H1 (cell line): ENCODE measurements around the gene POLR2F. TPM values are rescaled to one million over a fixed set of nuclear protein-coding genes. Genes with fewer than 3 reads are reported as not detected.

Source experiments
- ASH2L ChIP-seq: fragments of 200-600, 300-600 bp; sonication (generic); IDR thresholded peaks from one replicate; pipeline ENCODE4 v1.7.1; 2017; ENCODE audit warnings: low read length
- BACH1 ChIP-seq: IDR thresholded peaks from 2 replicates; pipeline ENCODE4 v1.6.1; 2012; ENCODE audit warnings: low read length, improper control_type of control experiment
- BRCA1 ChIP-seq: IDR thresholded peaks from 2 replicates; pipeline ENCODE4 v1.6.1; 2012; ENCODE audit warnings: low read depth, low read length, improper control_type of control experiment
- EZH2 ChIP-seq: fragments of 200-600 bp; sonication (generic); IDR thresholded peaks from 2 replicates; pipeline ENCODE4 v1.7.1; 2012; ENCODE audit warnings: low read depth, mild to moderate bottlenecking, moderate library complexity, low read length, inconsistent platforms; ENCODE audit not compliant: severe bottlenecking
- FOSL1 ChIP-seq: IDR thresholded peaks from 2 replicates; pipeline ENCODE4 v1.6.1; 2011; ENCODE audit warnings: mild to moderate bottlenecking, low read depth, low read length, moderate library complexity; ENCODE audit not compliant: insufficient read depth
- HDAC2 ChIP-seq, 2 experiments: fragments of 300-600 bp in 1 of 2; sonication (generic) in 1 of 2; IDR thresholded peaks; 2 replicates each; pipeline ENCODE4 v1.6.1; 2011 to 2012; ENCODE audit warnings: low read depth in 2 of 2, low read length in 2 of 2, mild to moderate bottlenecking in 2 of 2, moderate library complexity in 2 of 2, borderline replicate concordance in 1 of 2, inconsistent platforms in 1 of 2
- KDM1A ChIP-seq: fragments of 200-600, 300-600 bp; sonication (generic); IDR thresholded peaks from 2 replicates; pipeline ENCODE4 v1.7.1; 2016; ENCODE audit warnings: mild to moderate bottlenecking, low read length, borderline replicate concordance
- KDM4A ChIP-seq: IDR thresholded peaks from one replicate; pipeline ENCODE4 v1.7.1; 2012; ENCODE audit warnings: low read depth, mild to moderate bottlenecking, moderate library complexity, low read length, inconsistent platforms; ENCODE audit not compliant: severe bottlenecking
- NANOG ChIP-seq: IDR thresholded peaks from 2 replicates; pipeline ENCODE4 v1.6.1; 2011; ENCODE audit warnings: low read length, low read depth, mild to moderate bottlenecking, inconsistent platforms; ENCODE audit not compliant: insufficient read depth, poor library complexity, severe bottlenecking
- NRF1 ChIP-seq: IDR thresholded peaks from 2 replicates; pipeline ENCODE4 v1.6.1; 2011; ENCODE audit warnings: mild to moderate bottlenecking, low read depth, low read length, improper control_type of control experiment
- PHF8 ChIP-seq: fragments of 200-600 bp; sonication (generic); conservative IDR thresholded peaks from 2 replicates; pipeline ENCODE4 v1.7.1; 2012; ENCODE audit warnings: low read depth, mild to moderate bottlenecking, inconsistent platforms, low read length, moderate library complexity
- POLR2A ChIP-seq, 2 experiments: IDR thresholded peaks; 1 replicate in 1 of 2; 2 replicates in 1 of 2; pipeline ENCODE4 v1.6.1; 2011; ENCODE audit warnings: low read depth in 2 of 2, low read length in 2 of 2, mild to moderate bottlenecking in 2 of 2; ENCODE audit errors: control extremely low read depth in 1 of 2
- POLR2AphosphoS5 ChIP-seq: IDR thresholded peaks from 2 replicates; pipeline ENCODE4 v1.6.1; 2011; ENCODE audit warnings: low read depth, low read length
- RNF2 ChIP-seq: fragments of 200-900, 300-1000 bp; sonication (generic); IDR thresholded peaks from 2 replicates; pipeline ENCODE4 v1.7.1; 2016; ENCODE audit warnings: borderline replicate concordance, low read depth, mild to moderate bottlenecking, antibody characterized with exemption, low read length; ENCODE audit not compliant: poor library complexity, severe bottlenecking; ENCODE audit errors: missing control alignments
- SIN3A ChIP-seq, 2 experiments: IDR thresholded peaks in 1 of 2; conservative IDR thresholded peaks in 1 of 2; 2 replicates each; pipeline ENCODE4 v1.6.1; 2011 to 2012; ENCODE audit warnings: low read length in 2 of 2, improper control_type of control experiment in 1 of 2, low read depth in 1 of 2, mild to moderate bottlenecking in 1 of 2
- SRF ChIP-seq: IDR thresholded peaks from 2 replicates; pipeline ENCODE4 v1.6.1; 2011; ENCODE audit warnings: mild to moderate bottlenecking, low read depth, low read length, moderate library complexity
- SUZ12 ChIP-seq: fragments of 200-600 bp; sonication (generic); IDR thresholded peaks from 2 replicates; pipeline ENCODE4 v1.6.1; 2012; ENCODE audit warnings: mild to moderate bottlenecking, inconsistent platforms, low read length, moderate library complexity, mixed read lengths
- TAF1 ChIP-seq: IDR thresholded peaks from 2 replicates; pipeline ENCODE4 v1.6.1; 2011; ENCODE audit warnings: mild to moderate bottlenecking, low read depth, low read length
- TBP ChIP-seq: IDR thresholded peaks from 2 replicates; pipeline ENCODE4 v1.6.1; 2011; ENCODE audit warnings: low read depth, low read length, improper control_type of control experiment
- ZNF274 ChIP-seq: IDR thresholded peaks from 2 replicates; pipeline ENCODE4 v1.7.0; 2012; ENCODE audit warnings: low read length, borderline replicate concordance; ENCODE audit errors: extremely low read depth
- polyA plus RNA-seq, 7 experiments: library from polyadenylated mRNA; depleted of rRNA in 3 of 7; stranded (reverse) in 5 of 7; unstranded in 2 of 7; fragments of >200 nt in 5 of 7; fragments of 200-250 nt in 2 of 7; gene quantifications; 1 replicate in 5 of 7; 2 replicates in 1 of 7; 4 replicates in 1 of 7; pipeline versions ENCODE4 v1.2.1 to v1.2.3, GENCODE V29; 2011 to 2013; ENCODE audit warnings: missing spikeins in 2 of 7, mixed read lengths in 2 of 7
- total RNA-seq: library from RNA; stranded (reverse); fragmentation: NEBNext Ultra II Directional; extraction: Animal tissue kit (Norgen Biotek cat#: 25700); gene quantifications from 2 replicates; pipeline ENCODE4 v1.2.1, GENCODE V29; 2021
- TF ChIP-seq, protein P1 (sequence below), 3 experiments: IDR thresholded peaks; 1 replicate in 2 of 3; 2 replicates in 1 of 3; pipeline versions ENCODE4 v1.5.1 to v1.6.1; 2011; ENCODE audit warnings: low read length in 3 of 3, mild to moderate bottlenecking in 3 of 3, inconsistent platforms in 2 of 3, low read depth in 1 of 3, moderate library complexity in 1 of 3; ENCODE audit not compliant: insufficient read depth in 1 of 3; ENCODE audit errors: control extremely low read depth in 1 of 3

The POLR2F gene
- total and polyA plus RNA-seq, 2 of the 8 experiments (the other 6 are each of a cell fraction or from before 2014, with no cell fraction given) = 150 to 176 TPM

DNA sequence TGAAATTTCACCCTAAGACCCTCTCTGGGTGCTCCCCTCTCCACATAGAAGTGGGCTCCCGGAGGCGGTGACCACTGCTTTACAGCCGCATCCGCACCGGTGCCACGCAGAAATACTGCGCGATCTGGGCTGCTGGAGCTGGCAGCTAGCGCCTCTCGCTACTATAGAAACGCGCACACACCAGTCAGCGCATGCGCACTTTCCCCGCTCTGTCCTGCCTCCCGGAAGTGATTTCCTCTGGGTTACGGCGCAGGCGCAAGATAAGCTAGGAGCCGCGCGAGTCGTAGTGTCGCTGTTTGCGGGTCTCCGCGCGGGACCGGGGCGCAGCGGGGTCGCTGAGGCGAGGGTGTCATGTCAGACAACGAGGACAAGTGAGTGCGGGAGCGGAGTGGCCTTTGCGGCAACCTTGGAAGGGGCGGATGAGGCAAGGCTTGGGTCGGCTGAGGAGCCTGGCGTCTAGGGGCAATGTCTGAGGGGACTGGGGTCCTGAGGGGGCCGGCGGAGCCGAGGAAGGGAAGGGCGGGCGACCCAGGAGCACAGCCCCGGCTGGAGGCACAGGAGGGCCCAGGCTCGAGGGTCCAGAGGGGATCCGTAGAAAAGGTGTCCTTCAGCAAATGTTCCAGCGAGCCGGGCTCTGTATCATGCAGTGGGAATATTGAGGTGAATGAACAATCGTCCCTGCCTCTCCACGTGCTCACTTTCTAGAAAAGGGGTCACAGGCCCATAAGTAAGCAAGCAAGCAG is at the start of gene POLR2F, which contains the start of gene C22orf23 (continued):
- TF ChIP-seq RNF2 (no peak), ASH2L (peak; percentile 58), SUZ12 (no peak), BACH1 (peak; percentile 49; the same call in 1 of the 2 replicates), KDM1A (no peak), PHF8 (peak; percentile 83), KDM4A (peak; percentile 87), TAF1 (peak; percentile 70), FOSL1 (no peak), HDAC2 (IDR thresholded peaks at IDR 0.05; ENCODE audit: borderline replicate concordance in 1 of 2, low read depth in 2 of 2, low read length in 2 of 2) (peak; percentile 20 to 91; a peak in 2 of 4 replicates), SIN3A (conservative IDR thresholded peaks at IDR 0.05 in 1 of 2, IDR thresholded peaks at IDR 0.05 in 1 of 2; ENCODE audit: low read depth in 1 of 2, low read length in 2 of 2) (peak in 1 of 2 experiments; percentile 95; a peak in 2 of 4 replicates), POLR2AphosphoS5 (peak; percentile 71), POLR2A (IDR thresholded peaks at IDR 0.05; ENCODE audit: control extremely low read depth in 1 of 2, low read depth in 2 of 2, low read length in 2 of 2) (peak in 1 of 2 experiments; percentile 62; a peak in 2 of 3 replicates), BRCA1 (no peak), NRF1 (peak; percentile 68), ZNF274 (no peak), SRF (0 out of 2 replicates have a peak, but pooled peaks have one; percentile 11), EZH2 (no peak), TBP (no peak), NANOG (no peak)
- TF ChIP-seq, protein P1, sequence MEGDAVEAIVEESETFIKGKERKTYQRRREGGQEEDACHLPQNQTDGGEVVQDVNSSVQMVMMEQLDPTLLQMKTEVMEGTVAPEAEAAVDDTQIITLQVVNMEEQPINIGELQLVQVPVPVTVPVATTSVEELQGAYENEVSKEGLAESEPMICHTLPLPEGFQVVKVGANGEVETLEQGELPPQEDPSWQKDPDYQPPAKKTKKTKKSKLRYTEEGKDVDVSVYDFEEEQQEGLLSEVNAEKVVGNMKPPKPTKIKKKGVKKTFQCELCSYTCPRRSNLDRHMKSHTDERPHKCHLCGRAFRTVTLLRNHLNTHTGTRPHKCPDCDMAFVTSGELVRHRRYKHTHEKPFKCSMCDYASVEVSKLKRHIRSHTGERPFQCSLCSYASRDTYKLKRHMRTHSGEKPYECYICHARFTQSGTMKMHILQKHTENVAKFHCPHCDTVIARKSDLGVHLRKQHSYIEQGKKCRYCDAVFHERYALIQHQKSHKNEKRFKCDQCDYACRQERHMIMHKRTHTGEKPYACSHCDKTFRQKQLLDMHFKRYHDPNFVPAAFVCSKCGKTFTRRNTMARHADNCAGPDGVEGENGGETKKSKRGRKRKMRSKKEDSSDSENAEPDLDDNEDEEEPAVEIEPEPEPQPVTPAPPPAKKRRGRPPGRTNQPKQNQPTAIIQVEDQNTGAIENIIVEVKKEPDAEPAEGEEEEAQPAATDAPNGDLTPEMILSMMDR (IDR thresholded peaks at IDR 0.05; ENCODE audit: control extremely low read depth in 1 of 3, insufficient read depth in 1 of 3, low read depth in 1 of 3, low read length in 3 of 3) = no peak
